DOHH2 (cell line): Measurements from ENCODE around the gene BNC2.

Source experiments
- CTCF ChIP-seq: fragments of 200-600 bp; sonication (generic); IDR thresholded peaks from one replicate; pipeline ENCODE4 v1.5.1; 2014; ENCODE audit warnings: antibody characterized with exemption, mild to moderate bottlenecking, low read depth, low read length; ENCODE audit not compliant: poor library complexity, severe bottlenecking
- EZH2phosphoT487 ChIP-seq: fragments of 200-600 bp; sonication (generic); IDR thresholded peaks from 2 replicates; pipeline ENCODE4 v1.6.1; 2017; ENCODE audit warnings: borderline replicate concordance, mild to moderate bottlenecking, antibody characterized with exemption, low read length, moderate library complexity, mixed read lengths

- TF ChIP-seq CTCF (no peak), EZH2phosphoT487 (no peak)
Measured at GRCh38 chr9:16775330-16775729, 95.1 kb downstream of the BNC2 start.
